Endodermal cell (in vitro differentiated cells): ENCODE measurements around the gene MRPL44. TPM values are rescaled to one million over a fixed set of nuclear protein-coding genes. Genes with fewer than 3 reads are reported as not detected.

ENCODE experiments used
- DNase-seq: peaks from one replicate; pipeline ENCODE4 v3.0.0-alpha.2; 2017
- H3K27ac ChIP-seq: 2 replicates; pipeline ENCODE4 v1.5.1; 2013; ENCODE audit warnings: mild to moderate bottlenecking, low read depth, low read length, moderate library complexity
- H3K27me3 ChIP-seq: 2 replicates; pipeline ENCODE4 v1.6.1; 2013; ENCODE audit warnings: mild to moderate bottlenecking, low read length, moderate library complexity; ENCODE audit not compliant: insufficient read depth, control insufficient read depth, poor library complexity, severe bottlenecking
- H3K36me3 ChIP-seq: 2 replicates; pipeline ENCODE4 v1.7.0; 2013; ENCODE audit warnings: mild to moderate bottlenecking, low read length, moderate library complexity; ENCODE audit not compliant: control insufficient read depth, insufficient read depth
- H3K4me1 ChIP-seq: one replicate; pipeline ENCODE4 v1.7.0; 2013; ENCODE audit warnings: low read length; ENCODE audit not compliant: control insufficient read depth, insufficient read depth
- H3K4me3 ChIP-seq: 2 replicates; pipeline ENCODE4 v1.5.1; 2013; ENCODE audit warnings: mild to moderate bottlenecking, low read length, moderate library complexity
- H3K9ac ChIP-seq: 2 replicates; pipeline ENCODE4 v1.6.1; 2013; ENCODE audit warnings: mild to moderate bottlenecking, low read length, moderate library complexity; ENCODE audit not compliant: poor library complexity, severe bottlenecking; ENCODE audit errors: extremely low read depth
- H3K9me3 ChIP-seq: 2 replicates; pipeline ENCODE4 v1.6.1; 2013; ENCODE audit warnings: mild to moderate bottlenecking, low read length, moderate library complexity; ENCODE audit not compliant: control insufficient read depth
- H3K27ac Mint-ChIP-seq: 2 replicates; pipeline ENCODE4 v1.8.0; 2020; ENCODE audit warnings: mixed read lengths
- H3K27me3 Mint-ChIP-seq: 2 replicates; pipeline ENCODE4 v1.8.0; 2021; ENCODE audit warnings: mild to moderate bottlenecking, mixed read lengths; ENCODE audit not compliant: insufficient read depth
- H3K36me3 Mint-ChIP-seq: 2 replicates; pipeline ENCODE4 v1.8.0; 2020; ENCODE audit warnings: low read depth, mixed read lengths
- H3K4me1 Mint-ChIP-seq: 2 replicates; pipeline ENCODE4 v1.8.0; 2020; ENCODE audit warnings: mixed read lengths
- H3K4me3 Mint-ChIP-seq: 2 replicates; pipeline ENCODE4 v1.8.0; 2020; ENCODE audit warnings: mild to moderate bottlenecking, moderate library complexity, mixed read lengths
- H3K9me3 Mint-ChIP-seq: 2 replicates; pipeline ENCODE4 v1.8.0; 2020; ENCODE audit warnings: mild to moderate bottlenecking, mixed read lengths
- WGBS, 2 experiments: methylation state at CpG; one replicate each; pipeline versions ENCODE4 v1.1.5 to v1.1.7; 2013; ENCODE audit warnings: missing lambda C conversion rate in 2 of 2, mixed read lengths in 1 of 2; ENCODE audit not compliant: insufficient coverage in 1 of 2, insufficient read length in 1 of 2; 5-methylcytosine and 5-hydroxymethylcytosine counted together
- total RNA-seq, 2 donors: library from RNA; stranded (reverse); fragmentation: NEBNext Ultra II Directional in 1 of 2; extraction: Animal tissue kit (Norgen Biotek cat#: 25700) in 1 of 2; gene quantifications; 2 replicates in 1 of 2; 3 replicates in 1 of 2; pipeline ENCODE4 v1.2.1, GENCODE V29; 2021
- TF ChIP-seq, protein P1 (sequence below): fragments of 200-600 bp; sonication (generic); conservative IDR thresholded peaks from 2 replicates; pipeline ENCODE4 v1.5.0; 2021; ENCODE audit warnings: antibody characterized with exemption, mild to moderate bottlenecking

Gene MRPL44
- total RNA-seq, 2 donors from 2014 or later: 38.7 to 43.4 TPM

DNA sequence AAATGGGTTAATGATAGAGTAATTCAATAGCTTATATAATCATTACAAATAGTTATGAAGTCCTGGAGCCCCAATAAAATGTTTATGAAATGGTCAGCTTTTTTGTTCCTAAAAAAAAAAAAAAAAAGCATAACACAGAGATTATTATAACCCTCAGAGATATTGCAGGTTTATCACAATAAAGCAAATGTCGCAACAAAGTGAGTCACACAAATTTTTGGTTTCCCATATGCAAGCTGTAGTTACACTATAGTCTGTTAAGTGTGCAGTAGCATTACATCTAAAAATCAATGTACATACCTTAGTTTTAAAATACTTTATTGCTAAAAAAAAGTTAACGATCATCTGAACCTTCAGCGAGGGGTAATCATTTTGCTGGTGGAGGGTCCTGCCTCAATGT, 32.2 kb upstream of the MRPL44 start:
- DNase-seq: no peak
- no peaks in the 10 kb centered on the region for H3K27me3 Mint-ChIP-seq
- TF ChIP-seq, protein P1, sequence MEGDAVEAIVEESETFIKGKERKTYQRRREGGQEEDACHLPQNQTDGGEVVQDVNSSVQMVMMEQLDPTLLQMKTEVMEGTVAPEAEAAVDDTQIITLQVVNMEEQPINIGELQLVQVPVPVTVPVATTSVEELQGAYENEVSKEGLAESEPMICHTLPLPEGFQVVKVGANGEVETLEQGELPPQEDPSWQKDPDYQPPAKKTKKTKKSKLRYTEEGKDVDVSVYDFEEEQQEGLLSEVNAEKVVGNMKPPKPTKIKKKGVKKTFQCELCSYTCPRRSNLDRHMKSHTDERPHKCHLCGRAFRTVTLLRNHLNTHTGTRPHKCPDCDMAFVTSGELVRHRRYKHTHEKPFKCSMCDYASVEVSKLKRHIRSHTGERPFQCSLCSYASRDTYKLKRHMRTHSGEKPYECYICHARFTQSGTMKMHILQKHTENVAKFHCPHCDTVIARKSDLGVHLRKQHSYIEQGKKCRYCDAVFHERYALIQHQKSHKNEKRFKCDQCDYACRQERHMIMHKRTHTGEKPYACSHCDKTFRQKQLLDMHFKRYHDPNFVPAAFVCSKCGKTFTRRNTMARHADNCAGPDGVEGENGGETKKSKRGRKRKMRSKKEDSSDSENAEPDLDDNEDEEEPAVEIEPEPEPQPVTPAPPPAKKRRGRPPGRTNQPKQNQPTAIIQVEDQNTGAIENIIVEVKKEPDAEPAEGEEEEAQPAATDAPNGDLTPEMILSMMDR: no peak
- Histone ChIP-seq H3K4me3 (no peak overlapping the region), H3K27ac (no peak overlapping the region), H3K36me3 (peaks cover 16% of the 10 kb centered on the region), H3K9me3 (peaks cover 41% of the 10 kb centered on the region), H3K27me3 (no peaks in the 10 kb centered on the region), H3K9ac (no peak overlapping the region), H3K4me1 (no peaks in the 10 kb centered on the region)
- H3K4me3 Mint-ChIP-seq: no peak overlapping the region
- WGBS, 2 experiments: 100% methylated on average over 1 to 3 of the region's 3 CpGs
- H3K4me1 Mint-ChIP-seq: peaks cover 15% of the 10 kb centered on the region
- H3K36me3 Mint-ChIP-seq: peaks cover 47% of the 10 kb centered on the region
- H3K27ac Mint-ChIP-seq: no peak overlapping the region
- peaks cover 9% of the 10 kb centered on the region for H3K9me3 Mint-ChIP-seq

DNA sequence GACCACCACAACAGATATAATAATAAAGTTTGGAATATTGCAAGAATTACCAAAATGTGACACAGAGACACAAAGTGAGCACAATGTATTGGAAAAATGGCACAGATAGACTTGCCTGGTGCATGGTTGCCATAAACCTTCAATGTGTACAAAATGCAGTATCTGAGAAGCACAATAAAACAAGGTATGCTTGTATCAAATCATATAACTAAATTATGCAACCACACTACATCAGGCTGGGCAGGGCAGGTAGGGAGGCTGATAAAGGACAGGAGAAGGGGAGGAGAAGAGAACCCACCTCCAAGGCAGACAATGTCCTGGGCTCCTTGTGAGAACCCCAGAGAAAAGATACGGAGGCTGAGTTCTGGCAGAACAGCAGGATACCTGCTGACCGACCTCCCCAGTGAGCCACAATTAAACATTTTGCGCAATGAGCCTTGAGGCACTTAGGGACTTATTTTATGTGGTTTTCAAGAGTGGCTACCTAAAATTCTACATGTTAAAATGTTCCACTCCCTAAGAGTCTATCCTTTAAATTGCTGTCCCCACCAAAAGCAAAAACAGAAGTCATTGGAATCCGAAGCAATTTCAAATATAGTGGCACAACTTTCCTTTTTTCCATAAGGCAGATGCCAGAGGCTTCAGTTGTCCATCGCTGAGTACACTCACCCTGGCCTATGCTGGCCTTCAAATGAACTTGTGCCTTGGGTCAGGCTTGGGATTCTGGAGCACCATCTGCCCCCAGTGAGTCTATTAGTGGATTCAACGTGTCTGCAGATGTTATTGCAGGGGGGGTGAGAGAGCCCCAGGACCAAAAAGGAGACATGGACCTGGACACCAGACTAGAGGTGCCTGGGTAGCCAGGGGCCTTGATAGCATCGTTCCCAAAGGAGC, 28.9 kb upstream of the MRPL44 start:
- Histone ChIP-seq H3K4me3 (no peak overlapping the region), H3K9me3 (peaks cover 41% of the 10 kb centered on the region), H3K27me3 (no peaks in the 10 kb centered on the region), H3K4me1 (no peaks in the 10 kb centered on the region), H3K27ac (no peak overlapping the region), H3K9ac (no peak overlapping the region), H3K36me3 (peaks cover 20% of the 10 kb centered on the region)
- no peak overlapping the region for H3K27ac Mint-ChIP-seq
- TF ChIP-seq, protein P1: no peak
- peaks cover 40% of the 10 kb centered on the region for H3K36me3 Mint-ChIP-seq
- no peaks in the 10 kb centered on the region for H3K27me3 Mint-ChIP-seq
- DNase-seq: no peak
- peaks cover 16% of the 10 kb centered on the region for H3K4me1 Mint-ChIP-seq
- 93 to 100% methylated on average over 4 to 7 of the region's 7 CpGs for WGBS, 2 experiments
- H3K4me3 Mint-ChIP-seq: no peak overlapping the region
- H3K9me3 Mint-ChIP-seq: peaks cover 9% of the 10 kb centered on the region

DNA sequence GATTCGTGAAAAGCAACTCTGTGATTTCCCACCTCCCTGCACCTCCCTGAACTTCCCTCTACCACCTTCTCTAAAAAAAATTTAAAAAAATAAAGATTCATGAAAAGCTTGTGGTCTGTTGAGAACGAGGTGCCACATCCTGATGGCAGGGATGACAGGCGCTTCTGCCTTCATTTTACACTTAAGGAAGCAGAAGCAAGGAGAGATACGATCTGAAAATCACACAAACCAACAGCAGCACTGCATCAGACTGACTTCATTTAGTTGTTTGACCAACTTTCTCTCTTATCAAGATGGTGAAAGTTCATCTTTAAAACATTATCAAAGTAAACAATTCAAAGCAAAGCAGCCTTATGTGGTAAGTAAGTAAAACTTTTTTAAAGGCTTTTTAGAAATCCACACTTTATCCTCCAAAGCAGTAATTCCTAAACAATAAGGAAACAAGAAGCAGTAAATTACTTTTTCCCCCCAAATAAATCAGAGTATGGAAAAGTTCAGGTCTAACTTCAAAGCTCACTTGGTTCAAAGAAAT, 27.6 kb upstream of the MRPL44 start:
- no peak for DNase-seq
- Histone ChIP-seq H3K9me3 (peaks cover 36% of the 10 kb centered on the region), H3K4me1 (no peaks in the 10 kb centered on the region), H3K36me3 (peaks cover 20% of the 10 kb centered on the region), H3K27ac (no peak overlapping the region), H3K4me3 (no peak overlapping the region), H3K27me3 (no peaks in the 10 kb centered on the region), H3K9ac (no peak overlapping the region)
- Mint-ChIP-seq H3K27ac (no peak overlapping the region), H3K36me3 (peaks cover 31% of the 10 kb centered on the region), H3K27me3 (no peaks in the 10 kb centered on the region), H3K9me3 (peaks cover 9% of the 10 kb centered on the region), H3K4me1 (peaks cover 16% of the 10 kb centered on the region), H3K4me3 (no peak overlapping the region)
- TF ChIP-seq, protein P1: no peak
- 82 to 100% methylated on average over 3 to 4 of the region's 4 CpGs for WGBS, 2 experiments
